ENCODE measurements around the gene CUL3. TPM values are rescaled to one million over a fixed set of nuclear protein-coding genes. Genes with fewer than 3 reads are reported as not detected.

The CUL3 gene
- total RNA-seq, 1 experiment from 2014 or later: 132 TPM

GRCh38 chr2:224563537-224563936, 21.6 kb downstream of the CUL3 start:
- peak overlapping the region; percentile 76 for H3K4me2 ChIP-seq (ENCODE audit: low read depth, low read length, poor library complexity, severe bottlenecking)
- 0 out of 2 replicates have a peak overlapping the region, but pooled peaks have one; percentile 57 for H3K9ac ChIP-seq (ENCODE audit: low read length)
- no peaks in the 10 kb centered on the region; the same call in 1 of the 2 replicates for H4K20me1 ChIP-seq (ENCODE audit: insufficient read depth, low read depth, low read length)
- peaks cover 100% of the 10 kb centered on the region for H3K79me2 ChIP-seq (ENCODE audit: low read length)
- H3K36me3 ChIP-seq (ENCODE audit: insufficient read depth, low read length): peaks cover 12% of the 10 kb centered on the region
- no peaks in the 10 kb centered on the region for H3K27me3 ChIP-seq (ENCODE audit: low read length)
- H3K4me3 ChIP-seq (ENCODE audit: low read length): no peak overlapping the region
- H3K9me2 ChIP-seq (replicated peaks; ENCODE audit: insufficient read depth, low read length): no peaks in the 10 kb centered on the region
- H3K9me3 ChIP-seq (ENCODE audit: low read length): no peaks in the 10 kb centered on the region; the same call in 1 of the 2 replicates
- H3K4me1 ChIP-seq (ENCODE audit: low read length): peaks cover 60% of the 10 kb centered on the region
- no peak for DNase-seq
- no peak overlapping the region for H2AFZ ChIP-seq (ENCODE audit: low read length)
- peak overlapping the region; percentile 95 for H3K27ac ChIP-seq (ENCODE audit: low read length)

GRCh38 chr2:224562831-224563230, 22.3 kb downstream of the CUL3 start:
- peaks cover 100% of the 10 kb centered on the region for H3K79me2 ChIP-seq (ENCODE audit: low read length)
- H3K9me2 ChIP-seq (replicated peaks; ENCODE audit: insufficient read depth, low read length): no peaks in the 10 kb centered on the region
- H3K27me3 ChIP-seq (ENCODE audit: low read length): no peaks in the 10 kb centered on the region
- no peaks in the 10 kb centered on the region; the same call in 1 of the 2 replicates for H3K9me3 ChIP-seq (ENCODE audit: low read length)
- DNase-seq: no peak
- 0 out of 2 replicates have a peak overlapping the region, but pooled peaks have one; percentile 57 for H3K9ac ChIP-seq (ENCODE audit: low read length)
- peaks cover 66% of the 10 kb centered on the region for H3K4me1 ChIP-seq (ENCODE audit: low read length)
- H3K27ac ChIP-seq (ENCODE audit: low read length): peak overlapping the region; percentile 95
- no peaks in the 10 kb centered on the region; the same call in 1 of the 2 replicates for H4K20me1 ChIP-seq (ENCODE audit: insufficient read depth, low read depth, low read length)
- H3K36me3 ChIP-seq (ENCODE audit: insufficient read depth, low read length): peaks cover 12% of the 10 kb centered on the region
- H3K4me3 ChIP-seq (ENCODE audit: low read length): peak overlapping the region; percentile 47; the same call in 1 of the 2 replicates
- peak overlapping the region; percentile 76 for H3K4me2 ChIP-seq (ENCODE audit: low read depth, low read length, poor library complexity, severe bottlenecking)
- no peak overlapping the region for H2AFZ ChIP-seq (ENCODE audit: low read length)

GRCh38 chr2:224561234-224562005, 23.7 kb downstream of the CUL3 start:
- Histone ChIP-seq H3K4me1 (ENCODE audit: low read length) (peaks cover 66% of the 10 kb centered on the region), H3K9me2 (replicated peaks; ENCODE audit: insufficient read depth, low read length) (no peaks in the 10 kb centered on the region), H3K4me2 (ENCODE audit: low read depth, low read length, poor library complexity, severe bottlenecking) (peak overlapping the region; percentile 76), H3K36me3 (ENCODE audit: insufficient read depth, low read length) (peaks cover 16% of the 10 kb centered on the region), H3K9ac (ENCODE audit: low read length) (peak overlapping the region; percentile 57), H3K27me3 (ENCODE audit: low read length) (no peaks in the 10 kb centered on the region), H3K9me3 (ENCODE audit: low read length) (no peaks in the 10 kb centered on the region), H3K79me2 (ENCODE audit: low read length) (peaks cover 99% of the 10 kb centered on the region), H3K27ac (ENCODE audit: low read length) (peak overlapping the region; percentile 95), H4K20me1 (ENCODE audit: insufficient read depth, low read depth, low read length) (no peaks in the 10 kb centered on the region; the same call in 1 of the 2 replicates), H2AFZ (ENCODE audit: low read length) (no peak overlapping the region), H3K4me3 (ENCODE audit: low read length) (peak overlapping the region; percentile 47)
- DNase-seq: peak; percentile 85

GRCh38 chr2:224560549-224560948, 24.6 kb downstream of the CUL3 start:
- Histone ChIP-seq H3K36me3 (ENCODE audit: insufficient read depth, low read length) (peaks cover 25% of the 10 kb centered on the region), H3K4me1 (ENCODE audit: low read length) (peaks cover 71% of the 10 kb centered on the region), H3K27ac (ENCODE audit: low read length) (peak overlapping the region; percentile 95), H3K79me2 (ENCODE audit: low read length) (peaks cover 99% of the 10 kb centered on the region), H3K9me3 (ENCODE audit: low read length) (no peaks in the 10 kb centered on the region), H3K27me3 (ENCODE audit: low read length) (no peaks in the 10 kb centered on the region), H3K4me3 (ENCODE audit: low read length) (peak overlapping the region; percentile 47; the same call in 1 of the 2 replicates), H2AFZ (ENCODE audit: low read length) (no peak overlapping the region), H3K9ac (ENCODE audit: low read length) (peak overlapping the region; percentile 57), H3K9me2 (replicated peaks; ENCODE audit: insufficient read depth, low read length) (no peaks in the 10 kb centered on the region), H3K4me2 (ENCODE audit: low read depth, low read length, poor library complexity, severe bottlenecking) (peak overlapping the region; percentile 76), H4K20me1 (ENCODE audit: insufficient read depth, low read depth, low read length) (no peaks in the 10 kb centered on the region; the same call in 1 of the 2 replicates)
- DNase-seq: no peak

DNA sequence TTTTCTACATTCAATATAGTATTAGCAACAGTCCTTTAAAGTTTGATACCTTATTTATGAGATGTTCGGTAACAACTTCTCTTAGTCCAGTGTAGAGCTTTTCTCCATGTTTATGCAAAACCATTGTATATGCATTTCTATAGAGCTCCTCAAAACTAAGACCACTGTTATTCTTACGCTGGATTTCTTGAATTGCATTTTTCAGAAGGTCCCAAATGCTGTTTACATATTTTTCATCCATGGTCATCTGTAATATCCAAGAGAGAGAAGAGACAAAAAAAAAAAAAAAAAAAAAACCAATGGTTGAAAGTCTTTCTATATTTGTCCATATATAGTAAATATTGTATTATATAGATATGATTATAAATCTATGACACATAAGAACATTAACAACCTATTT, 27.6 kb downstream of the CUL3 start:
- Histone ChIP-seq H3K27ac (ENCODE audit: low read length) (no peak overlapping the region), H3K27me3 (ENCODE audit: low read length) (no peaks in the 10 kb centered on the region), H3K79me2 (ENCODE audit: low read length) (peaks cover 99% of the 10 kb centered on the region), H4K20me1 (ENCODE audit: insufficient read depth, low read depth, low read length) (no peaks in the 10 kb centered on the region), H3K36me3 (ENCODE audit: insufficient read depth, low read length) (peaks cover 42% of the 10 kb centered on the region), H3K9me2 (replicated peaks; ENCODE audit: insufficient read depth, low read length) (no peaks in the 10 kb centered on the region), H2AFZ (ENCODE audit: low read length) (no peak overlapping the region), H3K9ac (ENCODE audit: low read length) (no peak overlapping the region), H3K4me1 (ENCODE audit: low read length) (peaks cover 64% of the 10 kb centered on the region), H3K4me3 (ENCODE audit: low read length) (no peak overlapping the region), H3K9me3 (ENCODE audit: low read length) (no peaks in the 10 kb centered on the region), H3K4me2 (ENCODE audit: low read depth, low read length, poor library complexity, severe bottlenecking) (no peak overlapping the region)
- no peak for DNase-seq

DNA sequence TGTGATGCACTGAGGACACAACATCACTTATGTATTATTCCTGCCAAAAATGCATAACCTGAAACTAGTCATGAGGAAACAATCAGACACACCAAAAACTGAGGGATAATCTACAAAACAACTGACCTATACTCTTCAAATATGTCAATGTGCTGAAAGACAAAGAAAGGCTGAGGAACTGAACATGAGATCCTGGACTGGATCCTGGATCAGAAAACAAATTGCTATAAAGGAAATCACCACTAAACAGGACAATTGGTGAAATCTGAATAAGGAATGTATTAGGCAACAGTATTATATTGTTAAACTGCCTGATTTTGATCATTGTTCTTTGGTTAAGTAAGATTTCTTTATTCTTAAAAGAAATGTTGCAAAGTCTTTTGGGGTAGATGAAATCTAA, 28.8 kb downstream of the CUL3 start:
- no peak overlapping the region for H3K4me3 ChIP-seq (ENCODE audit: low read length)
- no peak overlapping the region for H2AFZ ChIP-seq (ENCODE audit: low read length)
- no peak overlapping the region for H3K9ac ChIP-seq (ENCODE audit: low read length)
- peaks cover 56% of the 10 kb centered on the region for H3K4me1 ChIP-seq (ENCODE audit: low read length)
- no peaks in the 10 kb centered on the region for H3K27me3 ChIP-seq (ENCODE audit: low read length)
- H3K79me2 ChIP-seq (ENCODE audit: low read length): peaks cover 99% of the 10 kb centered on the region
- no peak overlapping the region for H3K27ac ChIP-seq (ENCODE audit: low read length)
- H3K36me3 ChIP-seq (ENCODE audit: insufficient read depth, low read length): peaks cover 46% of the 10 kb centered on the region
- no peaks in the 10 kb centered on the region for H3K9me3 ChIP-seq (ENCODE audit: low read length)
- H4K20me1 ChIP-seq (ENCODE audit: insufficient read depth, low read depth, low read length): no peaks in the 10 kb centered on the region
- no peaks in the 10 kb centered on the region for H3K9me2 ChIP-seq (replicated peaks; ENCODE audit: insufficient read depth, low read length)
- no peak for DNase-seq
- H3K4me2 ChIP-seq (ENCODE audit: low read depth, low read length, poor library complexity, severe bottlenecking): no peak overlapping the region

DNA sequence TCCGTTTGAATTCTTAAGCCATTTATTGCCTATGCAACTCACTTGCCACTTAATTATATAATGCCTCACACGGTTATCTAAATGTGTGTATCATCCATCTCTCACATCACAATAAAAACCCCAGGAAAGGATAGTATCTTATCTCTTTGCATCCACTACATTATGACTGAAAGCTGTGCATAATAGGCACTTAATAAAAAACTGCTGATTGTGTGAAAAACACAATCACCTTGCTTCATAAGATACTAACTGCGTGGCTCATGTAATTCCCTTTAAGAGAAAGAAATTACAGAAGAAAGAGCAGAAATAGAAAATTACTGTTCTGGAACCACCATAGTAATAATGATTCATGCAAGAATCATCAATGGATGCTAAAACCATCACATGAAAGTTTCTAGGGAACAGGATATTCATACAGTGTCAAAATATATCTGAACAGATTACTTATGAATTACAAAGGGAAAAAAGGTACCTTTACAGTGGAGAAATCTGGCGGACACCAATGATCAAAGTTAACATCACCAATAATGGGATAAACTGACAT, 29.3 kb downstream of the CUL3 start:
- Histone ChIP-seq H3K79me2 (ENCODE audit: low read length) (peaks cover 97% of the 10 kb centered on the region), H3K4me2 (ENCODE audit: low read depth, low read length, poor library complexity, severe bottlenecking) (no peak overlapping the region), H4K20me1 (ENCODE audit: insufficient read depth, low read depth, low read length) (no peaks in the 10 kb centered on the region), H3K9me3 (ENCODE audit: low read length) (no peaks in the 10 kb centered on the region), H3K4me3 (ENCODE audit: low read length) (no peak overlapping the region), H3K4me1 (ENCODE audit: low read length) (peaks cover 51% of the 10 kb centered on the region), H3K36me3 (ENCODE audit: insufficient read depth, low read length) (peaks cover 46% of the 10 kb centered on the region), H2AFZ (ENCODE audit: low read length) (no peak overlapping the region), H3K27me3 (ENCODE audit: low read length) (no peaks in the 10 kb centered on the region), H3K9ac (ENCODE audit: low read length) (no peak overlapping the region), H3K9me2 (replicated peaks; ENCODE audit: insufficient read depth, low read length) (no peaks in the 10 kb centered on the region), H3K27ac (ENCODE audit: low read length) (no peak overlapping the region)
- DNase-seq: no peak

- H4K20me1 ChIP-seq (ENCODE audit: insufficient read depth, low read depth, low read length): no peaks in the 10 kb centered on the region
- H3K4me1 ChIP-seq (ENCODE audit: low read length): peaks cover 39% of the 10 kb centered on the region
- no peak overlapping the region for H2AFZ ChIP-seq (ENCODE audit: low read length)
Measured at GRCh38 chr2:224552771-224553170, 32.4 kb downstream of the CUL3 start.

More at GRCh38 chr2:224552771-224553170, 32.4 kb downstream of the CUL3 start:
- H3K9me2 ChIP-seq (replicated peaks; ENCODE audit: insufficient read depth, low read length): no peaks in the 10 kb centered on the region
- H3K9ac ChIP-seq (ENCODE audit: low read length): no peak overlapping the region
- H3K4me2 ChIP-seq (ENCODE audit: low read depth, low read length, poor library complexity, severe bottlenecking): no peak overlapping the region
- DNase-seq: no peak
- H3K27me3 ChIP-seq (ENCODE audit: low read length): no peaks in the 10 kb centered on the region
- H3K27ac ChIP-seq (ENCODE audit: low read length): peak overlapping the region; percentile 38; the same call in 1 of the 2 replicates
- H3K79me2 ChIP-seq (ENCODE audit: low read length): peaks cover 97% of the 10 kb centered on the region
- peaks cover 48% of the 10 kb centered on the region for H3K36me3 ChIP-seq (ENCODE audit: insufficient read depth, low read length)
- no peak overlapping the region for H3K4me3 ChIP-seq (ENCODE audit: low read length)
- no peaks in the 10 kb centered on the region for H3K9me3 ChIP-seq (ENCODE audit: low read length)

Data from Karpas-422 (cell line).